HG02610 (cell line): Measurements from ENCODE around the gene TPPP3.

Experiments
- ATAC-seq: cut with Tn5 transposase; IDR thresholded peaks from one replicate; pipeline ENCODE4 v1.9.1; 2021; ENCODE audit warnings: mild to moderate bottlenecking, moderate library complexity; ENCODE audit not compliant: unreplicated experiment

Gene TPPP3

DNA sequence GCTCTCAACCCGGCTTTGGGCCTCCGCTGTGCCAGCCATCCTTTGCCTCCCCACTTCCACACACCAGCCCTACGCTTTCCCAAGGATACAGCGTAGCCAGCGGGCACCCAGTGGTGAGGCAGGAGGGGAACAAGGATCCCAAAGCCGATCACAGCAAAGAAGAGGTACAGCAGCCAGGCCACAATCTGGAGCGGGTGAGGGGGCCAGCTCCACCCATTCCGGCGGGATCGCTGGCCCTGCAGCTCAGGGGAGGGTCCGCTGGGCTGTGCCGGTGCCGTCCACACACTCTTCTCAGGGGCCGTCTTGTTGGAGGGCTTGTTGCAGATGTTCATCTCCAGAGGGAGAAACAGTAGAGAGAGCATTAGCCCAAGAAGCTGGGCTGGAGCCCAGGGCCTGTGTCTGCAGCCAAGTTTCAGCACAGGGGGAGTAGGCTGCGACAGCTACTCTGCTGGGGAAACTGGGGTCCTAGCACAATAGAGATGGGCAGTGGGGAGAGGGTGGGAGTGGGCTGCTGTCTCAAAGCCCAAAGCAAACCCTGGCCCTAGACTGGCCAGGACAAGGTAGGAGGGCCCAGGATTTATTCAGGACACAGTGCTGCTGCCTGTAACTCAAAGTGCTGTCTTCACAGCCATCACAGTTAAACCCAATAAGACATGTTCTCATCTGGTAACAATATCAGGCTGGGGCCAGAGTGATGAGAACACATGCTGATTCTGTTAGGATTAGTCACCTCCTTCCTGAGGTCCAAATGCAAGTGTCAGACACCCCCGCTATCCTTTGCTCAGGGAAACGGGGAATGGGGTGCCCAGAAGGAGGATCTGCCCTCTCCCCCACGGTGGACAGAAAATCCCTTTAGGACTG, 13.0 kb upstream of the TPPP3 start:
- ATAC-seq: no peak

GRCh38 chr16:67405336-67405735, 12.0 kb upstream of the TPPP3 start:
- no peak for ATAC-seq

GRCh38 chr16:67404740-67405226, 11.5 kb upstream of the TPPP3 start:
- no peak for ATAC-seq

DNA sequence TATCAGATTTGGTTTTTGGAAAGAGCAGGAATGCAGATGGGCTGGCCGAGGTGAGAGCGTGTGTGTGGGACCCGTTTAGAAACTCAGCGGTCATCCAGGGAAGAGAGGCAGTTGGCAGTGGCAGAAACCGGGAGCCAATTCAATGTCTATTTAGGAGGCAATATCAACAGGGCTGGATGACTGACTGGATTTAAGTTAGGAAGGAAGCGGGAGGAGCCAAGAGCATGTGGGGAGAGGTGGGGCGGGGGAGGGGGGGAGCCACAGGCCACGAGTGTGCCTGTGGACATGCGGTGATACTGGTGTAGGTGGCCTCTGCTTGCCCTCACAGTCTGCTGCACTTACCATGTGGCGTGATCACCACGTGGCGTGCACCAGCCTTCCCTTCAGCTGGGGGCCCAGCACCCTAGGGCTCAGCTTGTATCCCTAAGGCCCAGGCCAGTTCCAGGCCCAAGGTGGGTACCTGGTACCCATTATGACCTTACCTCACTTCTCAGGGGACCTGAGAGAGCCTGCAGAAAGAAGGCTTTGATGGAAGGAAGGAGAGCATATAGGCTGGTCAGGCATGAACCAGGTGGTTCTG, 10.8 kb upstream of the TPPP3 start:
- no peak for ATAC-seq

DNA sequence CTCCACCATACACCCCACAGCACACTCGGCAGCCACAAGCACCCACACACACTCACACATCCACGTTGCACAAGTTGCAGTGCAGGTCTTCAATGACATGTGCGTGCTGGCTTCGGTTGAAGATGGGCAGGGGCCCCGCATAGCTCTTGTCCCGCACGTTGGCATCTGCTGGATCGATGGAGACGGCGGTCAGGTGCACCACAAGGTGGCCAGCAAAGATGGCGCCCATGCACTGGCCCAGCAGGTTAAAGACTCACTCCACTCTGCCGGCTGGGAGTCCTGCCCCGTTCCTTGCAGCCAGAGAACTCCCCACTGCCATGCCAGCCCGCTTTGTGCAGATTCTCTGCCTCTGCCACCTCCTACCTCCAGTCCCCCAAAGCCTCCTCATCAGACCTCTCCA, 7.6 kb upstream of the TPPP3 start:
- no peak for ATAC-seq

GRCh38 chr16:67399749-67400704, 6.7 kb upstream of the TPPP3 start:
- ATAC-seq: no peak

DNA sequence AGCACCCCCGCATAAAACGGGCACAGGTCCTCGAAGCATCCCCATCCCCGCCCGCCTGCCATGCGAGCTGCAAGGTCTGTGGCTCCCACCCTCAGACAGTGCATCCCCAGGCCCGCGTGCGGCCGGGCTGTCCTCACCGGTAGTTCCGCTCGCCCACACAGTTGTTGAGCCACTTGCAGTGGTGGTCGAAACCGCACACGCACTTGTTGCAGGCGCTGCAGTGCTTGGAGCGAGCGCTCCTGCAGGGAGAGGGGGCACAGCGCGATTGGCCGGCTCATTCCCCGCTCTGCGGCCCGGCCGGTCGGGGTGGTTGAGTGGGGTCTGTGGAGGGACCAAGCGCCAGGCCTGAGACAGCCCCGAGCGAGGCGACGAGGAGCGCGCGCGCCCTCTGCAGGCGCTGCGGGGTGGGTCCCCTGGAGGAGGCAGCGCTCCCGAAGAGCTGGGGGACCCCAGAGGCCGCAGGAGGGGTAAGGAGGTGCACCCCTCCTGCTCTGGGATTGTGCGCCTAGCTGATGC, 6.0 kb upstream of the TPPP3 start:
- ATAC-seq: no peak

DNA sequence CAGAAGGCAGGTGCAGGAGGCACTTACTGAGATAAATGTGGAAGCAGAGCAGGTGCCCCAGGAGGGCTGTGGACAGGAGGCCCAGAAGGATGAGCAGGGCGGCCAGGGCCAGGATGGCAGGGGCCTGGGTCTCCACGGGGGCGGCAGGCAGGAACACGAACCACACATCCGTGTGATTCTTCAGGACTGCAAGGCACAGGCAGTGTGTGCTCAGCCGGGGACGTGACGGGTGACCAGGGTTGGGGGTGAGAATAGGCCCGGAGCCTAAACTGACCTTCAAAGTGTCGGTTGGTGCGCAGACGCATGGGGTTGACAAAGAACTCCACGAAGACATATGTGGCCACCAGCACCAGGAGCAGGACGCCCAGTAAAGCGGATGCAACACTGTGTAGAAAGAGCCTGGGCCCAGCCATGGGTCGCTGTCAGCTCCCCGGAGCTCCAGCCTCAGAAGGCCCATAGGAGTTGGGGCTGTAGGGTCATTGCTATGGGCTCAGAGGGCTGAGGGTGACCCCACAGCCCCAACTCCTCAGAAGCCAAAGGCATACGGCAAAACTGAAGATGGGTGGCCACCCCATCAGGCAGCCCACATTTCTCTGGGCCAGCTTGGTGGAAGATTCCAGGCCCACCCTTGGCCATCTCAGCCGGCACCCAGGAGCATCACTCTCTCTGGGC, 5.4 kb upstream of the TPPP3 start:
- no peak for ATAC-seq

DNA sequence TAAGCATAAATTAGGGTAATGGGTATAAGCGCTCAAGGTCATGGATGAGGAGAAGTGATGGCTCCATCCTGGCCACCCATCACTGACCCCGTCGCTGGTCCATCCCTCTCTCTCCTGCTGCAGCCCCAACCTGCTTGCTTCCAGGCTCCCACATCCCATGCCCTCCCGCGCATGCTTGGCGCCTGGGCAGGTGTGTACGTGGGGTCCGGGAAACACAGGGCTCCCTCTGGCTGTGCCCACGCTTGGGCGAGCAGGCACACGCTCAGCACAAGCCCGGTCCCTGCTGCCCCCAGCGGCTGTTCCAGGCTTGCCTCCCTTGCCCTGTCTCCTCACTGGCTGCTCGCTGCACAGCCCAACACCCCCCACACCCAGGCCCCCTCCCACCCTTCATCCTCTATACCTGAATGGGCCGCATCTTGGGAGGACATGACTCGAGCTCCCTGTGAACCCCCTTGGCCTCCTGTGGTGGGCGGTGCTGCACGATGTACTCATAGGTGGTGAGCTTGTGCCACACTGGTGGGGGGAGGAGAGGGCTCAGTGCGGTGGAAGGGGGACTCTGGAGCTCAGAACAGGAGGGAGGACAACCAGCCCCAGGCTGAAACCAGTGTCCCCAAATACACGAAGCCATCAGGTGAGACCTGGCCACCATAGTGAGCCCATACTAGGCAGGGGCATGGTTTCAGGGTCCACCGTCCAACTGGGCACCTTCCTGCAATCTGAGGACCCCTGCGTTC, 4.7 kb upstream of the TPPP3 start:
- ATAC-seq: no peak

- ATAC-seq: no peak
Measured at GRCh38 chr16:67397036-67397801, 3.9 kb upstream of the TPPP3 start.

GRCh38 chr16:67396159-67397035, 3.1 kb upstream of the TPPP3 start:
- ATAC-seq: no peak

DNA sequence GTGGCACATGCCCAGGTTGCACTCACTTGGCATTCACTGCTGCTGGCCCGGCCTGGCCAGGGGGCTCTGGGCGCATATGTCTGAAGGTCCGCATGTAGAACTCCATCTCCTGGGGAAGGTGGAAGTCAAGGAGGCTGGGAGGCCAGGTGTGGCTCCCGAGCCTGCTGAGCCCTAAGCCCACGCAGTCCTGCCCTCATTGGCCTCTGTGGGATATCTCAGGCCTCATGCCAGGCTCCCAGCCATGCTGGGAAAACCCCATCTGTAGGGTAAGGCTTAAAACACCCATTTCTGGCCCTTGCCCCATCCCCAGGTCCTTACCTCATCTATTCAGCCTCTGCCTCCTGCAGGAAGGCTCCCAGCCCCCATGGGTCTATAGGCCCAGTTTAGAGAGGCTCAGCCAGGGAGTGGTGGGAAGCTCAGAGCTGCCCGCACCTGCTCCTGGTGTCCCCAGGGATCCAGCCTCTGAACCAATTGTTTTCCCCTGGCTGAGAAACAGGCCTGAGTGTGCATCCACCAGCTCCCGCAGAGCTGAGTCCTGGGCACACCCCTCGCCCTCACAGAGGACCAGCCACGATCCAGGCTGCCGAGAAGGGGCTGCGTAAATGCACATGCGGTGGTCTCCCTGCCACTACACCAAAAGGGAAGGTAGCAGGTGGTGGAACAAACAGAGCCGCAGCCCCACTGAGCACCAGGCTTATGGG, 2.3 kb upstream of the TPPP3 start:
- ATAC-seq: no peak

GRCh38 chr16:67395105-67395457, 1.8 kb upstream of the TPPP3 start:
- no peak for ATAC-seq

DNA sequence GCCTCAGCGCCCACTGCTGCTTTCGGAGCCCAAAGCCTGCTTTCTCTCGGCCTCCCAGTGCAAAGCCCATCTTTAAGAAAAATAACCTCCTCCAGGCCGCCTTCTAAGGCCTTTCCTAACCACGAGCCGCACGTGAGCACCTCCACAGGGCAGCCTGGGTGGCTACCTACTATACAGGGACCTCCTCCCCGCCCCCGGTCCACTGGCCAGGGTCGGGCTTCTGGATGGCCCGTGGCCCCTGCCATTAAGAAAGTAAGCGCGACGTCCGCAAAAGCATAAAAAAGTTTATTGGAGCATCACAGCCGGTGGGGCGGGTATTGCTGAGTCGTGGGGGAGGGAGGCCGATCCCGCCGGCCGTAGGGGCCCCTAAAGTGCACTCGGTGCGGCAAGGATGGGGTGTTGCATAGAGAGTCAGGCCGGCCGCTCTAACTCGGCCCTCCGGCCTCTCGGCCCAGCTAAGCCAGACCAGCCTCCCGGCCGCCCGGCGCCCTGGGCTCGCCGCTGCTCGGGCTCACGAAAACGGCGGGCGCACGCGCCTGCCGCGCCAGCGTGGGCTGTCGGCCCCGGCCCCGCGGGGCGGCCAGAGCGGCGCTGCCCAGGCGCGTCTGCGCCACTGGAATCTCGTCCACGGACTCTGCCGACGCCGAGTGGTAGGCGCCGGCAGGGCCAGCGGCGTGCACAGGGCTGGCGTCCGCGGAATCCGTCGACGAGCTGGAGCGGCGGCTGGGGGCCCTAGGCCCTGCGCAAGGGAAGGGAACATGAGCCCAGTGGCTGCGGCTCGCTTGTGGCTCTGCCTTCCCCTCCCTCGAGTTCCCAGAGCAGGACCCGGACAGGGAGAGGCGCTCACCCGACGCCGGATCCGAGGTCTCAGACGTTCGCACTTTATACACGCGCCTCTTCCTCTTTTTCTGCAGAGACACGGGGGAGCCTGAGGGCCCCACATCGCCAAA, 1.1 kb upstream of the TPPP3 start:
- ATAC-seq: no peak

GRCh38 chr16:67393788-67394154, 473 bp upstream of the TPPP3 start:
- no peak for ATAC-seq

DNA sequence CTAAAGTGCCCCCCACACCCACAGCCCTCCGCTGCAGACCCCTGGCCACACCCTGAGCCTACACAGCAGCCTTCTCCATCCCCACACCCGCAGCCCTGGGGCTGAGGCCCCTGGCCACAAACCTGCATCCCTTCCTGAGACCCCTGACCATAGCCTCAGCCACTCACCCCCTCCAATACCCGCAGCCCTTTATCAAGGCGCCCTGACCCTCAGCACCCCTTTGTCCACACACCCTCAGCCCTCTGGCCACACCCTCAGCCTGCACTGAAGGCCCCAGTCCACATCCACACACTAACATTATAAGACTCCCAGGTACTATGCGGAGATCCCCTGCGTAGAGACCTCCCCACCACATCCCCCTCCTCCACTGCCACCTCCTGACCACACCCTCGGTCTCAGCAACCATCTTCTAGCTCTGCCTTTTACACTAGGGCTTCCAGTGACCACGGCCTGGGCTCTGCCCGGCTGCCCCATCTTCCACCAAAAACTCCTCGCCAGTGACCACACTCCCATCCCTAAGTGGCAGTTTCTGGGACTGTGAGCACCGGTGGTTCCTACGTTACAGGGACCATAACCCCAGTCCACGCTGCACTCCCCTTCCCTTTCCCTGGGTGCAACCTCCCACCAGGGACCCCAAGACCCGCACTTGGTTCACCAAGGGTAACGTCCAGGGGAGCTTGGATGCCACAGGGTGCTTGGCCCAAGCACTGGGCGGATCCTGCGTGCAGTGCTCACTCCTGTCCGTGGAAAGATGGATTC, 818 bp downstream of the TPPP3 start:
- ATAC-seq: no peak
